Gastrocnemius medialis (tissue), 4 donors: ENCODE results near the gene ZMYM4. TPM values are rescaled to one million over a fixed set of nuclear protein-coding genes. Genes with fewer than 3 reads are reported as not detected.

ENCODE experiments used
- ATAC-seq, 2 donors: fragments of 150-250 bp; one replicate each; pipeline ENCODE4 v1.9.1; 2016
- DNase-seq, 2 donors: peaks; one replicate each; pipeline ENCODE4 v3.0.0-alpha.2; 2019
- H3K27ac ChIP-seq, 4 donors: fragments of 200-600 bp; sonication (generic); 1 replicate in 1 of 4; 2 replicates in 3 of 4; pipeline ENCODE4 v1.5.1; 2016 to 2018; ENCODE audit warnings: mild to moderate bottlenecking in 2 of 4, moderate library complexity in 1 of 4
- H3K27me3 ChIP-seq, 3 donors: fragments of 200-600 bp; sonication (generic) in 2 of 3; 1 replicate in 1 of 3; 2 replicates in 2 of 3; pipeline versions ENCODE4 v1.5.1 to v1.6.0; 2016 to 2019; ENCODE audit warnings: mild to moderate bottlenecking in 1 of 3, moderate library complexity in 1 of 3
- H3K36me3 ChIP-seq, 2 donors: fragments of 200-600 bp; sonication (generic) in 1 of 2; one replicate each; pipeline ENCODE4 v1.5.1; 2017 to 2018
- H3K4me1 ChIP-seq, 2 donors: fragments of 200-600 bp; sonication (generic) in 1 of 2; one replicate each; pipeline ENCODE4 v1.5.1; 2016 to 2017; ENCODE audit warnings: mild to moderate bottlenecking in 2 of 2
- H3K4me3 ChIP-seq, 4 donors: fragments of 200-600 bp; sonication (generic) in 3 of 4; 1 replicate in 1 of 4; 2 replicates in 3 of 4; pipeline ENCODE4 v1.5.1; 2016 to 2019; ENCODE audit warnings: mild to moderate bottlenecking in 2 of 4
- H3K9me3 ChIP-seq, 3 donors: fragments of 200-600 bp; sonication (generic) in 2 of 3; 1 replicate in 1 of 3; 2 replicates in 2 of 3; pipeline ENCODE4 v1.5.1; 2016 to 2019
- POLR2A ChIP-seq, 2 donors: fragments of 450-650 bp; IDR thresholded peaks; one replicate each; pipeline ENCODE4 v1.6.1; 2017; ENCODE audit warnings: antibody characterized with exemption in 2 of 2, mild to moderate bottlenecking in 2 of 2, moderate library complexity in 2 of 2
- in situ Hi-C, 4 donors: fragments of 200-750 bp; cut with MboI; loops; one replicate each; pipeline versions ENCODE4 v1.15.0 to v1.8.0; 2017; ENCODE audit warnings: low sequenced_read_pairs in 4 of 4
- intact Hi-C: fragments of 100-400 bp; cut with DNase I; formaldehyde crosslinking; loops from one replicate; pipeline ENCODE4 v1.15.1; 2023; ENCODE audit warnings: low total_unique reads
- total RNA-seq, 4 donors: library from RNA; depleted of rRNA; stranded (reverse); fragments of >200 nt; gene quantifications; one replicate each; pipeline versions ENCODE4 v1.1.0 to v1.2.3, GENCODE V29; 2016
- TF ChIP-seq, protein P1 (sequence below), 5 experiments: fragments of 450-650 bp in 3 of 5; fragments of 200-600 bp in 2 of 5; sonication (generic) in 2 of 5; IDR thresholded peaks in 4 of 5; conservative IDR thresholded peaks in 1 of 5; 1 replicate in 4 of 5; 2 replicates in 1 of 5; pipeline ENCODE4 v1.5.1; 2016 to 2019; ENCODE audit warnings: antibody characterized with exemption in 5 of 5, mild to moderate bottlenecking in 3 of 5, moderate library complexity in 3 of 5

Gene ZMYM4
- total RNA-seq, 4 donors from 2014 or later = 11.1 to 25.3 (median 13.7) TPM

DNA sequence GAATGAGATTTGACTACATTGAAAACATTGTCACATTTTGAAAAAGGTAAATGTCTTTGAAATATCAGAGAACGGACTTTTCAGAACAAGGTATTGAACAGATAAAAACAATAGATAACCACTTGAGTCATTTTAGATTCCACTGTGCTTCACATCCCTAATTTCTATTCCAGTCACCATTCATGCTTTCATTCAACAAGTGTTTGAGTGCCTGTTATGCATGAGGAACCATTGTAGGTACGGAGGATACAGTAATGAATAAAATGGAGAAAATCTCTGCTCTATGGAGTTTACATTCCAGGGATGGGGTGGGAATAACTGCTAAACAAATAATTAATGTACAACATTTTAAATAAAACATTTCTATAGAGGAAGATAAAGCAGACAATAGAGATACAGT lies 26.3 kb downstream of the ZMYM4 start:
- Histone ChIP-seq H3K27me3 (no peaks in the 10 kb centered on the region), H3K9me3 (no peaks in the 10 kb centered on the region), H3K36me3 (peaks cover 0 to 7% of the 10 kb centered on the region in 2 donors), H3K4me1 (peaks cover 6 to 15% of the 10 kb centered on the region in 2 donors), H3K27ac (no peak overlapping the region), H3K4me3 (no peak overlapping the region)
- DNase-seq (no peak), ATAC-seq (no peak)
- TF ChIP-seq POLR2A (IDR thresholded peaks at IDR 0.05) = no peak
- TF ChIP-seq, protein P1, sequence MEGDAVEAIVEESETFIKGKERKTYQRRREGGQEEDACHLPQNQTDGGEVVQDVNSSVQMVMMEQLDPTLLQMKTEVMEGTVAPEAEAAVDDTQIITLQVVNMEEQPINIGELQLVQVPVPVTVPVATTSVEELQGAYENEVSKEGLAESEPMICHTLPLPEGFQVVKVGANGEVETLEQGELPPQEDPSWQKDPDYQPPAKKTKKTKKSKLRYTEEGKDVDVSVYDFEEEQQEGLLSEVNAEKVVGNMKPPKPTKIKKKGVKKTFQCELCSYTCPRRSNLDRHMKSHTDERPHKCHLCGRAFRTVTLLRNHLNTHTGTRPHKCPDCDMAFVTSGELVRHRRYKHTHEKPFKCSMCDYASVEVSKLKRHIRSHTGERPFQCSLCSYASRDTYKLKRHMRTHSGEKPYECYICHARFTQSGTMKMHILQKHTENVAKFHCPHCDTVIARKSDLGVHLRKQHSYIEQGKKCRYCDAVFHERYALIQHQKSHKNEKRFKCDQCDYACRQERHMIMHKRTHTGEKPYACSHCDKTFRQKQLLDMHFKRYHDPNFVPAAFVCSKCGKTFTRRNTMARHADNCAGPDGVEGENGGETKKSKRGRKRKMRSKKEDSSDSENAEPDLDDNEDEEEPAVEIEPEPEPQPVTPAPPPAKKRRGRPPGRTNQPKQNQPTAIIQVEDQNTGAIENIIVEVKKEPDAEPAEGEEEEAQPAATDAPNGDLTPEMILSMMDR (IDR thresholded peaks at IDR 0.05 in 4 of 5, conservative IDR thresholded peaks at IDR 0.05 in 1 of 5) = no peak
- in situ Hi-C loops (loop anchor here in 1 of 4 donors (10.0 kb wide), 1 partner anchor 90 kb away; no protein-coding TSS in a partner anchor), intact Hi-C loops (no loop called here)

DNA sequence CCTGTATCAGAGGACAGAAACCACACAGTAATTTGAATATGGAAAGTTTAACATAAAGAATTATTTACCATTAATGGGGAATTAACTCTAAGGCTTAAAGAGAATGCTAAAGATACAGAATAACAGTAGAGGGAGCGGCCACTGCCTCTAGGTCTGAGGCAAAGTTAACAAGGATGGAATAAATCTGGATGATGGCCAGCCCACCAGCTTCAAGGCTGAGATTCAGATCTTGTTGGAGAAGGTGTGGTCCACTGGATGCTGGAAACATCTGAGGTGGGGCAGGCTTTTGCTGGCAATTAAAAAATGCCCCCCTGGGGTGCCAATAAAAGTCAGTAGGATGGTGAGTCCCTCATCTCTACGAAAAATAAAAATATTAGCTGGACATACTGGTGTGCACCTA lies 29.4 kb downstream of the ZMYM4 start:
- DNase-seq (no peak), ATAC-seq (no peak)
- TF ChIP-seq, protein P1 (IDR thresholded peaks at IDR 0.05 in 4 of 5, conservative IDR thresholded peaks at IDR 0.05 in 1 of 5) = no peak
- TF ChIP-seq POLR2A (IDR thresholded peaks at IDR 0.05) = no peak
- Histone ChIP-seq H3K4me3 (no peak overlapping the region), H3K27ac (no peak overlapping the region), H3K9me3 (no peaks in the 10 kb centered on the region), H3K27me3 (no peaks in the 10 kb centered on the region), H3K36me3 (peaks cover 0 to 4% of the 10 kb centered on the region in 2 donors), H3K4me1 (peaks cover 10 to 18% of the 10 kb centered on the region in 2 donors)
- in situ Hi-C loops = loop anchor here in 1 of 4 donors (10.0 kb wide), 1 partner anchor 93 kb away; no protein-coding TSS in a partner anchor
- intact Hi-C loops = loop anchor here (1.0 kb wide), 1 partner anchor 96 kb away; no protein-coding TSS in a partner anchor

DNA sequence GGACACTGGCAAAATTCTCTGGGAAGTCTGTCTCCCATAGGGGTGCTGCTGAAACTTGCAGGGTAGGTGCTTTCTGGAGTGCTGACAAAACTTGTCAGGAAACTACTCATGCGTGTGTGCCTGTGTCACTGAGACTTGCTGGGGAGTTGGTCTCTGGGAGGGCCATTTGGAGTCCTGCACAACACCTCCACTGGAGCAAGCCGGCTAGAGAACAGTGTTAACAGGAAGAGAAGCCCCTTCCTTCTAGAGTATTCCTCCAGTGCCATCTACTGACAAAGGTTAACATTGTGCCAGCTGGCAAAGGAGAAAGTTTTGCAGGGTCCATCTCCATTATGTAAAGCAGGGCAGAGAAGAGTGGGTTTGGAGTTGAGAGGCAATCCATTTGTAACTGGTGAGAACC lies 30.0 kb downstream of the ZMYM4 start:
- intact Hi-C loops = loop anchor here (1.0 kb wide), 1 partner anchor 96 kb away; no protein-coding TSS in a partner anchor
- TF ChIP-seq POLR2A (IDR thresholded peaks at IDR 0.05) = no peak
- TF ChIP-seq, protein P1 (IDR thresholded peaks at IDR 0.05 in 4 of 5, conservative IDR thresholded peaks at IDR 0.05 in 1 of 5) = peak in 2 of 5 experiments; percentile 18 to 27

DNA sequence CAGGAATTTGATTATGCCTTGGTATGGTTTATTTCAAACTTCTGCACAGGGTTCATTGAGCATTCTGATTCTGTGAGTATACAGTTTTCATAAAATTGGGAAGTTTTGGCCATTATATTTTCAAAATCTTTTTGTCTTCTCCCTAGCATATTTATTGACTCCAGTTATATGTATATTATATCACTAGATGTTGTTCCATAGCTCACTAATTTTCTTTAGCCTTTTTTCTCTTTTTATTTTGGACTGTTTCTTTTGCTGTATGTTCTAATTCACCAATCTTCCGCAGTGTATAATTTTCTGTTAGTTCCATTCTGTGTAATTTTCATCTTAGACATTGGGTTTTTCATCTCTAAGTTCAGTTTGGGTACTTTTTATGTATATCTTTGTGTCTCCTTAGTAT lies 31.9 kb downstream of the ZMYM4 start:
- intact Hi-C loops (no loop called here), in situ Hi-C loops (no loop called here)
- Histone ChIP-seq H3K9me3 (no peaks in the 10 kb centered on the region), H3K4me1 (peaks cover 14 to 22% of the 10 kb centered on the region in 2 donors), H3K27ac (no peak overlapping the region), H3K36me3 (no peaks in the 10 kb centered on the region), H3K4me3 (no peak overlapping the region), H3K27me3 (no peaks in the 10 kb centered on the region)
- DNase-seq (no peak), ATAC-seq (no peak)
- no peak for TF ChIP-seq POLR2A (IDR thresholded peaks at IDR 0.05)
- TF ChIP-seq, protein P1 (IDR thresholded peaks at IDR 0.05 in 4 of 5, conservative IDR thresholded peaks at IDR 0.05 in 1 of 5) = no peak

More for the DNA sequence above, 30.0 kb downstream of the ZMYM4 start:
- in situ Hi-C loops = loop anchor here in 1 of 4 donors (10.0 kb wide), 1 partner anchor 94 kb away; no protein-coding TSS in a partner anchor
- H3K36me3 ChIP-seq = no peaks in the 10 kb centered on the region
- ATAC-seq = peak; percentile 61 to 66
- H3K27me3 ChIP-seq = no peaks in the 10 kb centered on the region
- DNase-seq = peak in 1 of 2 donors; percentile 18
- no peak overlapping the region for H3K27ac ChIP-seq
- no peaks in the 10 kb centered on the region for H3K9me3 ChIP-seq
- no peak overlapping the region for H3K4me3 ChIP-seq
- H3K4me1 ChIP-seq = peaks cover 10 to 18% of the 10 kb centered on the region in 2 donors
